ENCODE results near the gene MCOLN2.
A peak's percentile ranks its signal among the peaks of the same experiment; 100 is the strongest.

The MCOLN2 gene

GRCh38 chr1:84896279-84896678, 100.6 kb downstream of the MCOLN2 start:
- no peak for DNase-seq (ENCODE audit: low read depth)

GRCh38 chr1:84892705-84893618, 104.0 kb downstream of the MCOLN2 start, which contains the start of gene LPAR3:
Gene LPAR3, minus strand, starts transcription at chr1:84893206. Its CDS starts 27,086 bp downstream, at chr1:84866120.
- no peak for DNase-seq (ENCODE audit: low read depth)

- no peak for DNase-seq (ENCODE audit: low read depth)
Observed at GRCh38 chr1:84890566-84890965, 106.3 kb downstream of the MCOLN2 start.

- DNase-seq (ENCODE audit: low read depth), result no peak
Observed at GRCh38 chr1:84889437-84889836, 107.5 kb downstream of the MCOLN2 start.

GRCh38 chr1:84888753-84889152, 108.2 kb downstream of the MCOLN2 start:
- no peak for DNase-seq (ENCODE audit: low read depth)

- DNase-seq (ENCODE audit: low read depth), result peak; percentile 31
Observed at GRCh38 chr1:84887261-84887934, 109.5 kb downstream of the MCOLN2 start.

- DNase-seq (ENCODE audit: low read depth), result no peak
Observed at GRCh38 chr1:84885469-84885868, 111.4 kb downstream of the MCOLN2 start.

- no peak for DNase-seq (ENCODE audit: low read depth)
Observed at GRCh38 chr1:84884671-84885389, 112.1 kb downstream of the MCOLN2 start.

GRCh38 chr1:84883286-84883685, 113.6 kb downstream of the MCOLN2 start:
- no peak for DNase-seq (ENCODE audit: low read depth)

- DNase-seq (ENCODE audit: low read depth), result no peak
Observed at GRCh38 chr1:84877592-84877991, 119.3 kb downstream of the MCOLN2 start.

GRCh38 chr1:84876353-84876752, 120.6 kb downstream of the MCOLN2 start:
- DNase-seq (ENCODE audit: low read depth), result no peak
